ENCODE data around the gene FANCD2OS.
A peak's percentile ranks its signal among the peaks of the same experiment; 100 is the strongest.
"Not testable (repeated sequence)": the region's sequence is repeated elsewhere in the genome, so short reads cannot be mapped to it uniquely, and the experiment has no call there.

The FANCD2OS gene, protein sequence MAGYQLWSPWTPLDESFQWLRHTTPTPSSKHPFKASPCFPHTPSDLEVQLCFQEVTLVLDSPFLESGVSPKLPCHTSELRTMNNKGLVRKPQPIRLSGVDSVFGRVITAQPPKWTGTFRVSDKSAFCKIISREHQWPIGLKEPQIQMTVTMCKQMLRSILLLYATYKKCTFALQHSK

DNA sequence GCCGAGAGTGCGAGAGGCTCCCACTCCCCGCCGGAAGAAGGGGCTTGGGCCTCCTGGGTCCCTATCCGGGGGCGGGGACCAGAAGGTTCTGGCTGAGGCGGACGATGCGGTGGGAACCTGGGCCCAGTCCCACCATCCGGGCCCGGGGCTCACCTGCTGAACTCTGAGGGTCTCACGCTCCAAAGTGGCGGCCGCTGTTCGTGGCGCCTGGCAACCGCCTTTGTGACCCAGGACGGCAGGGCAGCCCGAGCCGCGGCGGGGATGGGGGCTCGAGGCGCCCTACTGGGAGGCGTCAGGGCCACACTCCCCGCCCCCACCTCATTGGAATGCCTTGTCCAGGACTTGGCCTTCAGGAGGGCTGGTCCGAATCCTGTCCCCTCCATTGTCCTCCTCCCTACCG lies at the start of gene FANCD2OS:
FANCD2OS (minus strand) TSS at position 165 of the 400 bp plus-strand sequence. CDS start 3,481 bp downstream, outside the sequence.
- DNase-seq (ENCODE audit: low read depth, low spot score): no peak

DNA sequence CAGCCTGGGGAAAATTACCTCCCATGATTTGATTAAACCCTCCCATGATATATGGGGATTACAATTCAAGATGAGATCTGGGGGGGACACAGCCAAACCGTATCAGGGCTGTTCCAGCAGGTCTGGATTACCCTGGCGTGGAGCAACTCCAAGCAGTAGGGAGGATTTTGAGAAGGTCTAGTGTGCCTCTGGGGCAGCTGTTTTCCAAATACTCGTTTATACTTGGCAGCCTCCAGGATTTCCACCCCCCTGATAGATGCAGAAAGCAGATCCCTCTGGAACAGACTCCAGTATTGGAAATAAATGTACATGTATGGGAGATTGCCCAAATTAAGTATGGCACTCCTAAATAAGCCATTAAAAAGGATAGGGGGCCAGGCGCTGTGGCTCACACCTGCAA lies 49.0 kb upstream of the FANCD2OS start:
- no peak for DNase-seq (ENCODE audit: low read depth, low spot score)

DNA sequence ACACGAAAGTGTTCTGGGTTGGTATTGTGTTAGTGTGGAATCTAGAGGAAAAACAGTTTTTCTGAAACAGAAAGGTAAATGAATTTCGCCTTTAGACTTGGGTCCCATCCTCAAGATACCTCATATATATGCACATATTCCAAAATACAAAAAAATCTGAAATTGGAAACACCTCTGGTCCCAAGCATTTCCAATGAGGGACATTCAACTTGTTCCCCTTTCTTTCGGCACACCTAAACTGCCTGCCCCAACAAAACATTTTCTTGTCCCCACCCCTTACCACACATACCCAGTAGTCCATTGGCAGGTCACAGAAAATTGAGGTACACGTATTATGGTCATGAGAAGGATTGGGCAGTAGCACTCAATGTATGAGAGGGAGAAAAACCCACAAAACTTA lies 47.6 kb upstream of the FANCD2OS start:
- DNase-seq (ENCODE audit: low read depth, low spot score): no peak

DNA sequence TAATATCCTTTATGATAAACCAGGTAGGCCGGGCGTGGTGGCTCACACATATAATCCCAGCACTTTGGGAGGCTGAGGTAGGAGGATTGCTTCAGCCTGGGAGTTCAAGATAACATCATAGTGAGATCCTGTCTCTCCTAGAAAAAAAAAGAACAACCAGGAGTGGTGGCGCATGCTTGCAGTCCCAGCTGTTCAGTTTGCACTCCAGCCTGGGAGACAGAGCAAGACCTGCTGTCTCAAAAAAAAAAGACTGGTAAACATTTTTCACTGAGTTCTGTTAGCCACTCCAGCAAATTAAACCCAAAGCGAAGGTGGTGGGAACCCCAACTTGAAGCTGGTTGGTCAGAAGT lies 47.0 kb upstream of the FANCD2OS start:
- DNase-seq (ENCODE audit: low read depth, low spot score): no peak

GRCh38 chr3:10154335-10155122 lies 46.5 kb upstream of the FANCD2OS start:
- no peak for DNase-seq (ENCODE audit: low read depth, low spot score)

DNA sequence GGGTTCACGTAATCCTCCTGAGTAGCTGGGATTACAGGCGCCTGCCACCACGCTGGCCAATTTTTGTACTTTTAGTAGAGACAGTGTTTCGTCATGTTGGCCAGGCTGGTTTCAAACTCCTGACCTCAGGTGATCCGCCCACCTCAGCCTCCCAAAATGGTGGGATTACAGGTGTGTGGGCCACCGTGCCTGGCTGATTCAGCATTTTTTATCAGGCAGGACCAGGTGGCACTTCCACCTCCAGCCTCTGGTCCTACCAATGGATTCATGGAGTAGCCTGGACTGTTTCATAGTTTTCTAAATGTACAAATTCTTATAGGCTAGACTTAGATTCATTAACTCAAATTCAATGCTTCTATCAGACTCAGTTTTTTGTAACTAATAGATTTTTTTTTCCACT lies 42.9 kb upstream of the FANCD2OS start:
- DNase-seq (ENCODE audit: low read depth, low spot score): no peak

GRCh38 chr3:10149226-10149625 lies 41.2 kb upstream of the FANCD2OS start:
- DNase-seq (ENCODE audit: low read depth, low spot score): no peak

DNA sequence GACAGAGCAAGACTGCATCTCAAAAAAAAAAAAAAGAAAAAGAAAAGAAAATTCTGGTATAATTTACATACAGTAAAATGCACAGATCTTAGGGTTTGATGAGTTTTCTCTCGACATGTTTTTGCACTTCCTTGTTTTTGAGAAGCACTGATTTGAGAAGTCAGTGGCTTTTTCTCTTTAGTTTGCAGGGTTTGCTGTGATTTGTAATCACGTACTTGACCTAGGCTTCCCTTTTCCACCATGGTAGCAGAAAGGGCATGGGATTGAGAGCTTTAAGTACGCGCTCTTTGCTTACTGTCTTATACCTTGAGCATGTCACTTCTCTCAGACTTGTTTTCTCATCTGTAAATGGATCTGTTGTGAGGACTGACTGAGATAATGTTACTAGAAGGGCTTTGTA lies 37.6 kb upstream of the FANCD2OS start:
- no peak for DNase-seq (ENCODE audit: low read depth, low spot score)

DNA sequence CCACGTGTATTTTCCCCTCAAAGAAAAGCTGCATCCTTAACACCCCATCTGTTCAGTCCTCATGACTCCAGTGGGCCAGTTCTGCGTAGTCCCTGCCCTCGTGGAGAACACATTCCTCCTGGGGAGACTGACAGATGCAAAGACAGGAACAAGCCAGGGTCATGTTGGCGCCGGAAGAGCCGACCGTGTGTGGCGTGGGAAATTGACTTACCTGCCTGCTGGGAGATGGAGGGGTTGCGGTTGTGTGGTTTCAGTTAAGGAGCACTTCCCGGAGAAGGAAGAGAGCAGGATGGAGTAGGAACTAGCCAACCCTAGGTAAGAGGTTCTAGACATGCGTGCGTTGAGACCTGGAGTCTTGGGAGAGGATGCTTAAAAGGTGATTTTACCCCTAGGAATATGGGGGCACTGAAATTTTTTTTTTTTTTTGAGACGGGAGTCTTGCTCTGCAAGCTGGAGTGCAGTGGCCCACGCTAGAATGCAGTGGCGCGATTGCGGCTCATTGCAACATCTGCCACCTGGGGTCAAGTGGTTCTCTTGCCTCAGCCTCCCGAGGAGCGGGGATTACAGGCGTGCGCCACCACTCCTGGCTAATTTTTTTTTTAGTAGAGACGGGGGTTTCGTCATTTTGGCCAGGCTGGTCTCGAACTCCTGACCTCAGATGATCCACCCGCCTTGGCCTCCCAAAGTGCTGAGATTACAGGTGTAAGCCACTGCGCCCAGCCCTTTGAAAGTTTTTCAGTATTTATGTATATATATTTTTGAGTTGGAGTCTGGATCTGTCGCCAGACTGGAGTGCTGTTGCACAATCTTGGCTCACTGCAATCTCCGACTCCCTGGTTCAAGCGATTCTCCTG lies 34.9 kb upstream of the FANCD2OS start:
- DNase-seq (ENCODE audit: low read depth, low spot score): no peak

- DNase-seq (ENCODE audit: low read depth, low spot score): no peak
Observed at GRCh38 chr3:10140996-10141546, 33.0 kb upstream of the FANCD2OS start.

DNA sequence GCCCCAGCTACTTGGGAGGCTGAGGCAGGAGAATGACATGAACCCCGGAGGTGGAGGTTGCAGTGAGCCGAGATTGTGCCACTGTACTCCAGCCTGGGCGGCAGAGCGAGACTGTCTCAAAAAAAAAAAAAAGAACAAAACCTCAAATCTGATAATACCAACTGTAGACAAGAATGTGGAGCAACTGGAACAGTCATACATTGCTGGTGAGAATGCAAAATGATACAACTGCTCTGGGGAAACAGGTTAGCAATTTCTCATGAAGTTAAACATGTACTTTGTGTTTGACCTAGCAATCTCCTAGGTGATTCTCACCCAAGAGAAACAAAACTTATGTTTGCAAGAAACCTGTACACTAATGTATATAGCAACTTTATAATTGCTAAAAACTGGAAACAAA lies 29.1 kb upstream of the FANCD2OS start:
- DNase-seq (ENCODE audit: low read depth, low spot score): no peak

GRCh38 chr3:10136426-10137005 lies 28.5 kb upstream of the FANCD2OS start:
- no peak for DNase-seq (ENCODE audit: low read depth, low spot score)

GRCh38 chr3:10135872-10136271 lies 27.8 kb upstream of the FANCD2OS start:
- not testable (repeated sequence) for DNase-seq (ENCODE audit: low read depth, low spot score)

DNA sequence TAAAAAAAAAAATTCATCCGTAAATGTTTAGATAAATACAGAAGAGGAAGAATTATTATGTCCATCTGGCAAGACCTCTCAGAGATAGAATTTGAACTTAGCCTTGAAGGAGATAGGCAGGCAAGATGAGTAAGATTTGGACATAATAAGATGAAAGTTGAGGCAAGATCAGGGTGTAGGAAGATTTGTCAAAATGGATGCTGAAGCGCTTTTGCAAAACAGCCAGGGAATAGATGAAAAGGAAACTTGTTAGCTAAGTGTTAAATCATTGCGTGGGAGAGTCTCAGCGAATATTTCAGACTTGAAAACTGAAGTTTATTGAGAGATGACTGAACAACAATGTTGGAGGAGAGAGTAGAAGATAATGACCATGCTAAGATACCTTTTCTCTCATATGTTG lies 14.7 kb upstream of the FANCD2OS start:
- no peak for DNase-seq (ENCODE audit: low read depth, low spot score)

- DNase-seq (ENCODE audit: low read depth, low spot score): no peak
Observed at GRCh38 chr3:10121064-10121463, 13.0 kb upstream of the FANCD2OS start.

- no peak for DNase-seq (ENCODE audit: low read depth, low spot score)
Observed at GRCh38 chr3:10119376-10119775, 11.3 kb upstream of the FANCD2OS start.

GRCh38 chr3:10116928-10117327 lies 8.9 kb upstream of the FANCD2OS start:
- DNase-seq (ENCODE audit: low read depth, low spot score): no peak

GRCh38 chr3:10116138-10116460 lies 8.0 kb upstream of the FANCD2OS start:
- DNase-seq (ENCODE audit: low read depth, low spot score): no peak

DNA sequence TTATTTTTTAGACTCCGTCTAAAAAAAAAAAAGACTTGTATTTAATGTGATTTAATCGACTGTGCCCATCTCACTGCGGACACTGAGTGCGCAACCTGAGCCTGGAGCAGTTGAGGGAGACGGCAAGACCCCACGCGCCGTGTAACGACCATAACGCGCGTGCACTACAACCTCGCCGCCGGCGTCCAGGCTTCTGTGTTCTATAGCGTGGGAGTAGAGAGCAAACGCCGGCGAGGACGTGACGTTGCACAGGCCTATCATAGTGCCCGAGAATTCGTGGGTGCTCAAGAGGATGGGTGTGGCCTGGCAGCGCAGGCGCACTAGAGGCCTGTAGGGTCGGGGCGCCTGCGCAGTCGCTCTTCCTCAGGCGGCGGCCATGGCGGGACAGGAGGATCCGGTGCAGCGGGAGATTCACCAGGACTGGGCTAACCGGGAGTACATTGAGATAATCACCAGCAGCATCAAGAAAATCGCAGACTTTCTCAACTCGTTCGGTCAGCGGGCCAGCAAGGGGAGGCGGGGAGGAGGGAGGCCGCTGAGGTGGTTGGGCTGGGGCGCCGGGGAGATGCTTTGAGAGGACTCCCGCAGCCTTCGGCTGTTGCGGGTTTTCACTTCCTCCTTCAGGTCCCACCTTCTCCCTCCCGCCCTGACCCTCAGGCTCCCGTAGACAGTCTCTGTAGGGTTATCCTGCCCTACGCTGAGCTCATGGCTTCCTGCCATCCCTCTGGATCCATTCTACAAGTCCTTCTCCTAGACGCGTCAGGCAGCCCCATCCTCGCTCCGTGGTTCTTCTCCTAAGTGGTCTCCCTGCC lies 7.5 kb upstream of the FANCD2OS start, which contains the start of gene BRK1:
BRK1 (plus strand) TSS at position 350 of the 812 bp plus-strand sequence; CDS start at position 377, 27 bp downstream.
- DNase-seq (ENCODE audit: low read depth, low spot score): peak; percentile 65

- no peak for DNase-seq (ENCODE audit: low read depth, low spot score)
Observed at GRCh38 chr3:10106919-10107318, 1.1 kb downstream of the FANCD2OS start.

- no peak for DNase-seq (ENCODE audit: low read depth, low spot score)
Observed at GRCh38 chr3:10099041-10099440, 9.0 kb downstream of the FANCD2OS start.
